Colon (tissue), 2 donors: ENCODE results near the gene C1orf21.

Experiments used
- FAIRE-seq: peaks from 2 replicates; lab custom pipeline; 2012; peaks lifted over from hg19 to GRCh38; lab: Jason Lieb, UNC
- donor health status: control.
- donor health status: control.

Gene C1orf21

GRCh38 chr1:184487531-184488193 is 100.8 kb downstream of the C1orf21 start:
- no peak for FAIRE-seq

- FAIRE-seq: no peak
These were observed 103.1 kb downstream of the C1orf21 start for GRCh38 chr1:184489908-184490307.

- FAIRE-seq: no peak
These were observed 105.7 kb downstream of the C1orf21 start for GRCh38 chr1:184492536-184492935.

DNA sequence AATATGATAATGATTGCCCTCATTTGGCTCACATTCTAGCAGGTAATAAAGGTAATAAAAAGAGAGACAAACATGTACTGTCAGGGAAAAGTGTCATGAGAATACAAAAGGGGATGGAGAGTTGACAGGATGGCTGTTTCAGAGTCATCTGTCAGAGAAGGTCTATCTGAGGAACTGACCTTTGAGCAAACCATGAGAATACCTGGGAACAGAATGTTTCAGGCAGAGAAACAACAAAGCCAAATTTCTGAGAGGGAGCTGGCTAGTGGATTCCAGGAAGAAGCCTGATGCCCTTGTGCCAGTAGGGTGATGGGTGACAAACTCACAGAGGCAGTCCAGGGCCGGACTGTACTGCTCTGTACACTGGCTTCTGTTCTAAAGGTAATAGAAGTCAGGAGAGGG is 107.2 kb downstream of the C1orf21 start:
- no peak for FAIRE-seq

DNA sequence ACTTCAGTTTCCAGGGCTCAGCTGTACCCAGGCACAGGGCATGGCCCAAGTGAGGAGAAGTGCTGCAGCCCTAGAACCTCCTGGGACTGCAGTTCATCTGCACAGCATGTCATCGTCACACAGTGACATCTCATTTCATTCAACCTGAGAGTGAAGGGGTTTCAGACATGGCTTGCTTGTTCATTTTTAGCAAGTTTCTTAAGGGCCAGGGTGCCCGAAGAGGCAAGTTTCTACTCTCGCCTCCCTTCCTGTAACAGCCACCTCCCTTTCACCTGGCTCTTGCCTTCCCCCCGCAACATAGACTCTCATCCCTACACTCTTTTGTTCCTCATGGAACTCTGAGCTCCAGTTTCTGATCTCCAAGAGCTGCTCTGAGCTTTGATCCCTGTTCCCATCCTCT is 108.1 kb downstream of the C1orf21 start:
- FAIRE-seq: no peak

DNA sequence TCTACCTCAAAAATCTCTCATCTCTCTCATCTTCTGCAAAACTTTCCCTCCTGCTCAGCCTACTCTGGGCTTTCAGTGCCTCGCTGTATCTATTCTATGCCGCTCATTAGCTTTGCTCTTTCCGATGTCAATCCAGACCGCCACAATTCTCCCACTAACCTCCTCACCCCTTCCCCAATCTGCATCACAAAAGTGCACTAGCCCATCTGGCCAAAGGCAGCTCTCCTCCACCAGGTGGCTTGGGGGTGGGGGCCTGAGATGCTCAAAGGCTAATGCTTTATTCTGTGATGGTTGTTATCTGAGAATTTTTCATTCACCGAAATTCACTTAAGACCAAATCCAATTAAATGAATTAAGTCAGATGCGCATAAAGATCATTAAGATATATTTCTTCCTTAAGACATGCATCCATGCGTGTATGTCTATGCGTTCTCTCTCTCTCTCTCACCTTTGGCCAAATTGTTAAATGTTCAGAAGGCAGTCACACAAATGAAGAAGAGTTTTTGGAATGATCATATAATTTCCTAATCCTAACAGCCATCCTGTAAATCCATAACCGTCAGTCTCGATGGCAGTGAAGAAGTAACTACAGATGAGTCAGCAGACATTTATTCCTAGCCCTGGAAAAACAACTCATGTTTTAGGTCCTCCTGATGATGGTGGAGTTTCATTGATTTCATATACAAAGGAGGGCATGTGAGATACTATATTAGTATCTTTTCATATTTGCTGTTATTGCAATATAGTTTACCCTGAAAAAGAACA is 111.3 kb downstream of the C1orf21 start:
- FAIRE-seq: no peak

- FAIRE-seq: no peak
These were observed 112.8 kb downstream of the C1orf21 start for GRCh38 chr1:184499616-184500015.

DNA sequence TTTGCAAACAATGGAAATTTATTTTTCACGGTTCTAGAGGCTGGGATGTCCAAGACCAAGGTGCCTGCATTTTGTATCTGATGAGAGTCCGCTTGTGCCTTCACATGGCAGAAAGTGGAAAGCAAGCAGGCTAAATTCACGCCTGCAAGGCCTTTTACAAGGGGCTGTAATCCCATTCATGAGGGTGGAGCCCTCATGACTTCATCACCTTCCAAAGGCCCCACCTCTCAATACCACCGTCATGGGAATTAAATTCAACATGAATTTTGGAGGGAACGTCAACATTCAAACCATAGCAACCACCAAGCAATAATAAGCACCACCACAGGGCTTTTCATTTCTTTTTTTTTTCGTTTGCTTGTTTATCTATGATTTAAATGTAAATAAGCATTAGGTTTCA is 115.3 kb downstream of the C1orf21 start:
- no peak for FAIRE-seq

GRCh38 chr1:184503221-184503749 is 116.5 kb downstream of the C1orf21 start:
- no peak for FAIRE-seq

- FAIRE-seq: no peak
These were observed 117.5 kb downstream of the C1orf21 start for GRCh38 chr1:184504040-184504954.

DNA sequence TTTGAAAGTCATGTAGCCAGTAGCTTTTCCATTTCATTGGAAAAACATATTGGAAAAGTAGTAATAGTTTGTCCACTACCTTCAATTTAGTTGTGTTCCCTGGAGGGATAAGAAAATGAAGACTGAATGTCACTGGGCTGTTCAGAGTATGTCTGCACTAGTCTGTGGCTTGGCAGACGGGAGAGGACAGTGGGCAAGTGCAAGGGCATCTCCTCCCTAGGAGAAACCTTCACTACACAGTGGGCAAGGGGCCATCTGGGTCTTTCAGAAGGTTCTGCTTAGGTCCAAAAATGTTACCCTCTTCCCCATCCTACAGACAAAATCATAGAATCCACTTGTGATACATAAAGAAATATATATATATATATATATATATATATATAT is 118.1 kb downstream of the C1orf21 start:
- FAIRE-seq: no peak

GRCh38 chr1:184506481-184506880 is 119.7 kb downstream of the C1orf21 start:
- FAIRE-seq: no peak

- FAIRE-seq: no peak
These were observed 120.3 kb downstream of the C1orf21 start for GRCh38 chr1:184507165-184507564.

- FAIRE-seq: no peak
These were observed 120.9 kb downstream of the C1orf21 start for GRCh38 chr1:184507604-184508280.

- no peak for FAIRE-seq
These were observed 122.3 kb downstream of the C1orf21 start for GRCh38 chr1:184509105-184509504.

DNA sequence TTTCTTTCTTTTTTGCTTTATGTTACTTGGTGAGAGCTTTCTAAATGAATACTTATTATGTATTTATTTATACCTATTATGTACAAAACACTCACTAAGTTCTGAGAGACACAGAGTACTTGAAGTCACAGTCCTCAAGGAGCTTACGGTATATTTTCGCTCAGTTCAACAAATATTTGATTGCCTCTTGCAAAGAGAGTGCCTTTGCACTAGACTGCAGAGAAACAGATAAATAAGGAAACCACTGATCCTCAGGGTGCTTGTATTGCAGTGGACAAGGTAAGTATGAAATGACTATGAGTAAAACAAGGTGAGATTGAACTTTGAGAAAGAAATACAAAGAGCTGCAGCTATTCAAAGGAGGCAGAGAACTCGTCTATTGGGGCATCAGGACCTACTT is 123.3 kb downstream of the C1orf21 start:
- FAIRE-seq: no peak

GRCh38 chr1:184512724-184513123 is 125.9 kb downstream of the C1orf21 start:
- no peak for FAIRE-seq

DNA sequence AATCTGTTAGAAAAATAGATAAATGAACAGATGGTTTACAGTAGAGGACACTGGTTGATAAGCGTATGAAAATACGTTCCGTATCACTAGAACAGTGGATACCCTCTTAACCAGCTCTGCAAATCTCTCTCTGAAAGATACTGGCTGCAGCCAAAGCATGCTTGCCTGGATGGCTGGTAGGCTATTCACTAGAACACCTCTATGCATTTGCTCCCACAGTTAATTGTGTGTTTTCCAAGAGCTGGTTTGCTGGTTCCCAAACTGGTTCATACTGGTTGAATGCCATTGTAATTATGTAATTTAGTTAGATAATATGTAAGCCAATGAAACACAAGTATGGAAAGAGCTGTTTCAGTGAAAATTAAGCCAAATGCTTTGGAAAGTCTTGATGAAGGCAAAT is 126.6 kb downstream of the C1orf21 start:
- FAIRE-seq: no peak

- FAIRE-seq: no peak
These were observed 127.1 kb downstream of the C1orf21 start for GRCh38 chr1:184513966-184514365.

- no peak for FAIRE-seq
These were observed 127.6 kb downstream of the C1orf21 start for GRCh38 chr1:184514447-184514846.

GRCh38 chr1:184517130-184517529 is 130.3 kb downstream of the C1orf21 start:
- no peak for FAIRE-seq
